GM19455 (cell line): ENCODE measurements around the gene TOR2A.

ENCODE experiments used
- ATAC-seq: cut with Tn5 transposase; IDR thresholded peaks from one replicate; pipeline ENCODE4 v1.9.1; 2021; ENCODE audit not compliant: unreplicated experiment

The TOR2A gene

GRCh38 chr9:127721391-127721821 lies 13.7 kb downstream of the TOR2A start:
- ATAC-seq, result no peak

GRCh38 chr9:127720865-127721227 lies 14.2 kb downstream of the TOR2A start:
- no peak for ATAC-seq

GRCh38 chr9:127720031-127720864 lies 14.8 kb downstream of the TOR2A start:
- ATAC-seq, result no peak

GRCh38 chr9:127717766-127718165 lies 17.3 kb downstream of the TOR2A start:
- ATAC-seq, result no peak

- no peak for ATAC-seq
Observed at GRCh38 chr9:127716412-127716811, 18.7 kb downstream of the TOR2A start.

GRCh38 chr9:127715470-127716337 lies 19.4 kb downstream of the TOR2A start, which contains the start of the genes PTRH1 and TTC16:
PTRH1 (minus strand) TSS chr9:127715663; CDS start chr9:127715639, 24 bp downstream.
TTC16 (plus strand) TSS chr9:127716079; CDS start chr9:127716146, 67 bp downstream.
- peak; percentile 94 for ATAC-seq

- peak; percentile 10 for ATAC-seq
Observed at GRCh38 chr9:127714951-127715469, 20.1 kb downstream of the TOR2A start.

- ATAC-seq, result no peak
Observed at GRCh38 chr9:127714020-127714750, 20.9 kb downstream of the TOR2A start.

- ATAC-seq, result no peak
Observed at GRCh38 chr9:127712867-127713266, 22.2 kb downstream of the TOR2A start.

GRCh38 chr9:127712371-127712770 lies 22.7 kb downstream of the TOR2A start:
- ATAC-seq, result no peak

- no peak for ATAC-seq
Observed at GRCh38 chr9:127711831-127712274, 23.2 kb downstream of the TOR2A start.

GRCh38 chr9:127711226-127711701 lies 23.8 kb downstream of the TOR2A start:
- no peak for ATAC-seq

GRCh38 chr9:127710204-127710783 lies 24.8 kb downstream of the TOR2A start:
- no peak for ATAC-seq

GRCh38 chr9:127708952-127709587 lies 26.0 kb downstream of the TOR2A start:
- ATAC-seq, result no peak

- no peak for ATAC-seq
Observed at GRCh38 chr9:127707766-127708165, 27.3 kb downstream of the TOR2A start.

- no peak for ATAC-seq
Observed at GRCh38 chr9:127706836-127707241, 28.3 kb downstream of the TOR2A start, which contains the start of gene CFAP157. CFAP157 (plus strand) TSS chr9:127706988; CDS start chr9:127707032, 44 bp downstream.

- ATAC-seq, result no peak
Observed at GRCh38 chr9:127705577-127706379, 29.3 kb downstream of the TOR2A start.

GRCh38 chr9:127703289-127703946 lies 31.7 kb downstream of the TOR2A start:
- ATAC-seq, result no peak
